Esophagus muscularis mucosa (tissue), 4 donors: ENCODE measurements around the gene MAP3K14. TPM values are rescaled to one million over a fixed set of nuclear protein-coding genes. Genes with fewer than 3 reads are reported as not detected.

Source experiments
- DNase-seq: peaks from one replicate; pipeline ENCODE4 v3.0.0-alpha.2; 2017; ENCODE audit errors: extremely low spot score
- H3K27ac ChIP-seq, 4 donors: fragments of 200-600 bp; sonication (generic); replicated peaks in 1 of 4; 1 replicate in 3 of 4; 2 replicates in 1 of 4; pipeline ENCODE4 v1.5.1; 2016 to 2019; ENCODE audit warnings: mild to moderate bottlenecking in 1 of 4
- H3K27me3 ChIP-seq, 4 donors: fragments of 200-600 bp; sonication (generic); one replicate each; pipeline versions ENCODE4 v1.5.1 to v1.6.0; 2016 to 2019
- H3K36me3 ChIP-seq, 4 donors: fragments of 200-600 bp; sonication (generic); one replicate each; pipeline ENCODE4 v1.5.1; 2016 to 2019
- H3K4me1 ChIP-seq, 4 donors: fragments of 200-600 bp; sonication (generic); one replicate each; pipeline ENCODE4 v1.5.1; 2016 to 2019
- H3K4me3 ChIP-seq, 4 donors: fragments of 200-600 bp; sonication (generic); 1 replicate in 2 of 4; 2 replicates in 2 of 4; pipeline ENCODE4 v1.5.1; 2016 to 2019; ENCODE audit warnings: mild to moderate bottlenecking in 4 of 4, moderate library complexity in 1 of 4
- H3K9me3 ChIP-seq, 4 donors: fragments of 200-600 bp; sonication (generic); 1 replicate in 3 of 4; 2 replicates in 1 of 4; pipeline ENCODE4 v1.5.1; 2016 to 2019
- EP300 ChIP-seq: sonication (generic); formaldehyde crosslinking; IDR thresholded peaks from one replicate; pipeline ENCODE4 v1.6.1; 2017; ENCODE audit warnings: antibody characterized with exemption
- POLR2A ChIP-seq: fragments of 450-650 bp; IDR thresholded peaks from one replicate; pipeline ENCODE4 v1.6.1; 2017; ENCODE audit warnings: antibody characterized with exemption, moderate library complexity, mild to moderate bottlenecking, low read depth
- POLR2AphosphoS5 ChIP-seq, 2 donors: sonication (generic); formaldehyde crosslinking; IDR thresholded peaks; one replicate each; pipeline ENCODE4 v1.6.1; 2017; ENCODE audit warnings: antibody characterized with exemption in 2 of 2
- WGBS: methylation state at CpG from one replicate; pipeline ENCODE4 v1.1.5; 2018; 5-methylcytosine and 5-hydroxymethylcytosine counted together
- intact Hi-C: fragments of 100-400 bp; cut with DNase I; formaldehyde crosslinking; loops from one replicate; pipeline ENCODE4 v1.15.1; 2023
- total RNA-seq, 4 donors: library from RNA; depleted of rRNA; stranded (reverse); fragments of >200 nt; gene quantifications; one replicate each; pipeline versions ENCODE4 v1.1.0 to v1.2.1, GENCODE V29; 2016
- TF ChIP-seq, protein P1 (sequence below), 3 experiments: fragments of 200-600 bp in 2 of 3; fragments of 450-650 bp in 1 of 3; sonication (generic) in 2 of 3; IDR thresholded peaks; one replicate each; pipeline ENCODE4 v1.5.1; 2017 to 2019; ENCODE audit warnings: antibody characterized with exemption in 3 of 3, mild to moderate bottlenecking in 2 of 3, moderate library complexity in 1 of 3

Gene MAP3K14
- total RNA-seq, 4 donors from 2014 or later, result 7.8 to 26.5 (median 10.6) TPM

DNA sequence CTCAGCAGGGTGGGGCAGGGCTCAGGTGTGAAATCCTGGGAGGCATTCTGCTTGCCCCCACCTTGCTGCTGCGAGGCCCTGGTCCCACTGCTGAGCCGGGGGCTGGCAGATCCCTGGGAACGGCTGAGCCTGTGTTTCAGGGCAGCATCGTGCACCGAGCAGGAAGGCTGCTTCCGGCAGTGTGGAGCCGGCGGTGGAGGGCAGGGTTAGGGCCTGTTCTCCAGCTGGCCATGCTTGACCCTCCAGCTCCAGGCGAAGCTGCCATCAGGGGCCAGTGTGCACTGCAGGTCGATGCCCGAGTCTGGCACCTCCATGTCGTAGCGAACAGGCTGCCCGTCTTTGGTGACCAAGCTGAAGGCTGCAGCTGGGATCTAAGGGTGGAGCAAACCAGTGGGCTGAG, 52.4 kb downstream of the MAP3K14 start:
- peaks cover 51 to 66% (median 65%) of the 10 kb centered on the region in 4 donors for H3K36me3 ChIP-seq
- H3K27ac ChIP-seq, result no peak overlapping the region
- 92% methylated on average over 3 of the region's 14 CpGs for whole genome bisulfite sequencing
- peaks cover 23 to 26% (median 24%) of the 10 kb centered on the region in 4 donors for H3K4me1 ChIP-seq
- intact Hi-C loops, result no loop called here
- DNase-seq, result no peak
- no peak overlapping the region for H3K4me3 ChIP-seq
- H3K27me3 ChIP-seq, result no peaks in the 10 kb centered on the region
- H3K9me3 ChIP-seq, result no peaks in the 10 kb centered on the region
- TF ChIP-seq, protein P1, sequence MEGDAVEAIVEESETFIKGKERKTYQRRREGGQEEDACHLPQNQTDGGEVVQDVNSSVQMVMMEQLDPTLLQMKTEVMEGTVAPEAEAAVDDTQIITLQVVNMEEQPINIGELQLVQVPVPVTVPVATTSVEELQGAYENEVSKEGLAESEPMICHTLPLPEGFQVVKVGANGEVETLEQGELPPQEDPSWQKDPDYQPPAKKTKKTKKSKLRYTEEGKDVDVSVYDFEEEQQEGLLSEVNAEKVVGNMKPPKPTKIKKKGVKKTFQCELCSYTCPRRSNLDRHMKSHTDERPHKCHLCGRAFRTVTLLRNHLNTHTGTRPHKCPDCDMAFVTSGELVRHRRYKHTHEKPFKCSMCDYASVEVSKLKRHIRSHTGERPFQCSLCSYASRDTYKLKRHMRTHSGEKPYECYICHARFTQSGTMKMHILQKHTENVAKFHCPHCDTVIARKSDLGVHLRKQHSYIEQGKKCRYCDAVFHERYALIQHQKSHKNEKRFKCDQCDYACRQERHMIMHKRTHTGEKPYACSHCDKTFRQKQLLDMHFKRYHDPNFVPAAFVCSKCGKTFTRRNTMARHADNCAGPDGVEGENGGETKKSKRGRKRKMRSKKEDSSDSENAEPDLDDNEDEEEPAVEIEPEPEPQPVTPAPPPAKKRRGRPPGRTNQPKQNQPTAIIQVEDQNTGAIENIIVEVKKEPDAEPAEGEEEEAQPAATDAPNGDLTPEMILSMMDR (IDR thresholded peaks at IDR 0.05), result no peak
- no peak for TF ChIP-seq POLR2AphosphoS5 (IDR thresholded peaks at IDR 0.05)
- no peak for TF ChIP-seq POLR2A
- no peak for TF ChIP-seq EP300

DNA sequence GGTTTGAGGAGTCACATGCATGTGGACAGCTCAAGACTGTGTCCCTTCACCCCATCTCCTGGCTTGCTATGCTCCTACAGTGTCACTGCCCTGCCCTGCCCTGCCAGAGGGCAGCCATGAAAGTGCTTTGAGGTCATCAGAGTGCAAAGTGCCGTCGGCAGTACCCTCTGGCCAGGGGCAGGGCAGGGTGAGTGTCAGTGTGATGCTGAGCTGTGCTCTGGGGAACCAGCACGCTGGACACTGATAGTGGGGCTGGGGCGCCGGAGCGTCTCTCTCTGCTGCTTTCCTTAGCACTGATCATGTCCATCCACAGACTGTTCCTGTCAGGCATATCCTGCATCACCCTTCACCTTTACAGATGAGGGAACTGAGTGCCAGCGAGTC, 53.4 kb downstream of the MAP3K14 start:
- Histone ChIP-seq H3K27me3 (no peaks in the 10 kb centered on the region), H3K4me1 (peaks cover 23 to 26% (median 24%) of the 10 kb centered on the region in 4 donors), H3K36me3 (peaks cover 41 to 56% (median 55%) of the 10 kb centered on the region in 4 donors), H3K27ac (peak overlapping the region in 2 of 4 donors; percentile 15 to 65), H3K4me3 (no peak overlapping the region), H3K9me3 (no peaks in the 10 kb centered on the region)
- TF ChIP-seq POLR2A (no peak), POLR2AphosphoS5 (IDR thresholded peaks at IDR 0.05) (no peak), EP300 (no peak)
- TF ChIP-seq, protein P1 (IDR thresholded peaks at IDR 0.05), result no peak
- DNase-seq, result no peak
- no CpG with 5 or more reads among the region's 7 CpGs for WGBS
- intact Hi-C loops, result no loop called here

DNA sequence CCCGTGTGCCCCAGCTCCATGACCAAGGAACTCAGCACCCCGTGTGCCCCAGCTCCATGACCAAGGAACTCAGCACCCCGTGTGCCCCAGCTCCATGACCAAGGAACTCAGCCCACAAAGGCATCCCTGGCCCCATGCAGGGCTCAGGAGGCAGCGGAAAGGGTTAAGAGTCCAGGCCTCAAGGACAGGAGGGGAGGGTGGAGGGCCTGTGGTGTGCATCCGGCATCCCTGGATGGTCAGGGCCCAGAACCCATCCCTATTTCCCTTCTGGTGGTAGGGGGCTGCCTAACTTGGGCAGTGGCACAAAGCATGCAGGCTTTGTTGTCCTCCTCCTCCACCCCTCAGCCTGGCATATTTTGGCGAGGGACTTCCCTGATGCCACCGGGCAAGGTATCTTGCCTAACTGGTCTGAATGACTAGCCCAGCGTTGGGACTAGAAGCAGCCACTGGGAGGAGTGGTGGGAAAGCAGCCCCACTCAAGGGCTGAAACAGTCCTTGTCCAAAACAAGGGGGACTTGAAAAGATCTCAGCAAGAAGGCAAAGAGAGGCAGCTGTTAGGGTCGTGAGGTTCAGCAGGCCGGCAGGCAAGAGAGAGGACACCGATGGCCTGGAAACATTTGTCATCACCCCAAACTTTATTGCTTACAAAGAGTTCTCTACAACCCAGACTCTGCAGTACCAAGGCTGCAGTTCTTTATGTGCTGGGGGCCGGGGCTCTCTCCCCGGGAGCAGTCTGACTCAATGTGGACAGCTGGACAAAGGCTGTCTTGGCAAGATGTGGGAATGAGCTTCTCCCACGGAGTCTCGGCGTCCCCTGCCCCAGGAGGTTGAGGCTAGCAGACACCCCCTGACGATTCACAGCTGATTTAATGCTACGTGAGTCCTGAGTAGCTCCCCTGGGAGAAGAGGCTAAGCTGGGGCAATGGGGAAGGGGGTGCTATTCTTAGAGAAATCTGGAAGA, 54.0 kb downstream of the MAP3K14 start:
- 73% methylated on average over 16 of the region's 18 CpGs for WGBS
- intact Hi-C loops, result no loop called here
- H3K36me3 ChIP-seq, result peaks cover 35 to 49% (median 49%) of the 10 kb centered on the region in 4 donors
- no peaks in the 10 kb centered on the region for H3K9me3 ChIP-seq
- peaks cover 23 to 26% (median 24%) of the 10 kb centered on the region in 4 donors for H3K4me1 ChIP-seq
- DNase-seq, result no peak
- TF ChIP-seq POLR2A (no peak), EP300 (no peak), POLR2AphosphoS5 (IDR thresholded peaks at IDR 0.05) (no peak)
- TF ChIP-seq, protein P1 (IDR thresholded peaks at IDR 0.05), result no peak
- peak overlapping the region; percentile 65 to 85 (median 81) for H3K4me3 ChIP-seq
- H3K27ac ChIP-seq, result peak overlapping the region in 2 of 4 donors; percentile 46 to 65
- no peaks in the 10 kb centered on the region for H3K27me3 ChIP-seq

DNA sequence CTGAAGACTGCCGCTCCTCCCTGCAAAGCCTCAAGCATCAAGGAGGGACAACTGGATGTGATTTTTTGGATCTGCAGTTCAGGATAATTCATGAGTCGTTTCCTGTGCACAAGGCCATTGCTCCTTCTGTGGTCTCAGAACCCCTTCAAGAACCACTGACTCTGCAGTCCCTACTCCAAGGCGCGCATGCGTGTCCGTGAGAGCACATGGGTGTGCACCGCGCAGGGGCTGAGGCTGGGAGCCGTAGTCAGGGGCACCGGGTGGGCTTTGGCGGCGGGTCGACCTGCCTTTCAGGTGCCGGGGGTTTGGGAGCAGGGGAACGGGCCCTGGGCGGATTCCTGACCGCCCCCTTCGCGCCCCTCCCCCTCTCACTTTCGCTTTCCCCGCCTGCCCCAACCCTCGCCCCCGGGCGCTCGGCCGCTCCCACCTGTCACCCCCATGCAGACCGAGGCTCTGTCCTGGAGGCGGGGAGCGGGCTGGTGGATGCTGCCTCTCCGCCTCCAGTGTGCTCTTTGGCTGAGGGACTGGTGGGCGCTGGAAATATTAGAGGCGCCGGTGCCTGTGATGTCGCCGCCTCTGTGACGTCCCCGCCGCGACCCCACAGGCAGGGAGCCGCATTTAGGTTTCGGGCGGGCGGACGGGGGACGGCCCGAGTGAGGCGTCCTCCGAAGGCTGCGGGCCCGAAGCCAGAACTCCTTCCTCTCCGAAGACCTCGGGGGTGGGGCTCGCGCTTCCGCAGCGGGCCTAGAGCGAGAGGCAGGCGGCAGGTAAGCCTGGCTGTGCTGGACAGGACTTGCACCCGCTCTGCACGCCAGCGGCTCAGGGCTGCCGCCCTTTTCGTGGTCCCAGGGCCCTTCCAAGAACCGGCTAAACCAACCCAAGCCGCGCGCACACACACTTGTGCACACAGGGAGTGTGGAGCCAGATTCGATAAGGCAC, 55.0 kb downstream of the MAP3K14 start, which contains the start of gene SPATA32:
Gene SPATA32, minus strand, starts transcription at position 518 of the 939 bp plus-strand sequence. Its CDS starts 78 bp downstream, at position 440.
- Histone ChIP-seq H3K4me3 (peak within 1 kb of the TSS; percentile 65 to 85 (median 81)), H3K27ac (peak within 1 kb of the TSS; percentile 42 to 65 (median 52)), H3K4me1 (peaks cover 23 to 26% (median 24%) of the 10 kb centered on the region in 4 donors), H3K27me3 (no peaks in the 10 kb centered on the region), H3K36me3 (peaks cover 25 to 40% (median 39%) of the 10 kb centered on the region in 4 donors), H3K9me3 (no peaks in the 10 kb centered on the region)
- intact Hi-C loops, result no loop called here
- TF ChIP-seq EP300, result no peak
- TF ChIP-seq, protein P1 (IDR thresholded peaks at IDR 0.05), result no peak
- TF ChIP-seq POLR2A, result no peak
- no peak for TF ChIP-seq POLR2AphosphoS5 (IDR thresholded peaks at IDR 0.05)
- no peak for DNase-seq
- 18% methylated on average over 15 of the region's 68 CpGs for WGBS
